ENCODE measurements around the gene RASGRP2. TPM values are rescaled to one million over a fixed set of nuclear protein-coding genes. Genes with fewer than 3 reads are reported as not detected.

RASGRP2 gene
- total RNA-seq, 1 donor from 2014 or later = 19.5 TPM

DNA sequence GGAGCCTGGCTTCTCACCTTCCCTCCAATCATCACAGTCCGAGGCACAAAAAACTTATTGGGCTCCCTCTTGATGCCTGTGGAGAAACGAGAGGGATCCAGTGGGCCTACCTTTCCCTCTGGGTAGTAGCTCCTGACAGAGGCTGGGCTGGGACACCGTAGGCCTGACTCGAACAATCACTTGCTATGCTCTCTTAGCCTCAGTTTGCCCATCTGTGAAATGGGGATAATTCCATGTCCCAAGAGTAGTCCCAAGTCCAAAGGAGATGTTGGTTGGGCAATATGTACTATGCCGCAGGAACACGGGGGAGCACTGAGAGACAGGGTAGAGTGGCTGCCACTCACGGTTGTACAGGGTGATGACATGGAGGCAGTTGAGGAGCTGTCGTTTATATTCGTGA lies 7.6 kb upstream of the RASGRP2 start:
- Mint-ChIP-seq H3K9me3 (no peaks in the 10 kb centered on the region), H3K36me3 (ENCODE audit: low read depth) (peaks cover 17% of the 10 kb centered on the region), H3K4me1 (ENCODE audit: low read depth) (peaks cover 23% of the 10 kb centered on the region), H3K27ac (no peak overlapping the region), H3K27me3 (ENCODE audit: insufficient read depth) (no peaks in the 10 kb centered on the region), H3K4me3 (no peak overlapping the region)
- intact Hi-C loops (cut with micrococcal nuclease) = no loop called here
- DNase-seq (ENCODE audit: low spot score) = no peak

- no peaks in the 10 kb centered on the region for H3K27me3 Mint-ChIP-seq (ENCODE audit: insufficient read depth)
- DNase-seq (ENCODE audit: low spot score) = no peak
- H3K27ac Mint-ChIP-seq = no peak overlapping the region
- H3K9me3 Mint-ChIP-seq = no peaks in the 10 kb centered on the region
- H3K36me3 Mint-ChIP-seq (ENCODE audit: low read depth) = peaks cover 17% of the 10 kb centered on the region
- H3K4me3 Mint-ChIP-seq = no peak overlapping the region
- peaks cover 28% of the 10 kb centered on the region for H3K4me1 Mint-ChIP-seq (ENCODE audit: low read depth)
- intact Hi-C loops (cut with micrococcal nuclease) = no loop called here
Measured at GRCh38 chr11:64751136-64751535, 7.2 kb upstream of the RASGRP2 start.

DNA sequence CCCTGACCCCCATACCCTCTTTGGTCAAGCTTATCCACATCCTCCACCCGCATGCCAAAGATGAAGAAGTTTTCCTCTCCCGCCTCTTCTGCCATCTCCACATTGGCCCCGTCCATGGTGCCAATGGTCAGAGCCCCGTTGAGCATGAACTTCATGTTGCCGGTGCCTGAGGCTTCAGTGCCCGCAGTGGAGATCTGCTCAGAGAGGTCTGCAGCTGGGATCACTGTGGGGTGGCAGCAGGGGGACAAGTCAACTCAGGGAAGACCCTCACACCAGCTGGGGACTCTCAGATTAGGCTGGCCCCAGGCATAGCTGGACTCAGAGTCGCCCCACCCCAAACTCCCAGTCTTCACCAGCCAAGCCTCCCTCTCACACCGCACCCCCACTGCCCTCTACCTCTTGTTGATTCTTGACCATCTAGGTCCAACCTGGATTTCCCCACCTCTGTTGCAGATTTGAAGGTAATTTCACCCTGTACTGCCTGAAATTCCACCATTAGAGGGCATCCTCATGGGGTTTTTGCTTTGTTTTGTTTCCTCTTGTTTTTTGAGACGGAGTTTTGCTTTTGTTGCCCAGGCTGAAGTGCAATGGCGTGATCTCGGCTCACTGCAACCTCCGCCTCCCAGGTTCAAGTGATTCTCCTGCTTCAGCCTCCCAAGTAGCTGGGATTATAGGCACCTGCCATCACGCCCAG lies 6.6 kb upstream of the RASGRP2 start:
- H3K36me3 Mint-ChIP-seq (ENCODE audit: low read depth) = peaks cover 17% of the 10 kb centered on the region
- intact Hi-C loops (cut with micrococcal nuclease) = no loop called here
- H3K9me3 Mint-ChIP-seq = no peaks in the 10 kb centered on the region
- no peaks in the 10 kb centered on the region for H3K27me3 Mint-ChIP-seq (ENCODE audit: insufficient read depth)
- DNase-seq (ENCODE audit: low spot score) = no peak
- H3K4me3 Mint-ChIP-seq = no peak overlapping the region
- peak overlapping the region; percentile 60 for H3K27ac Mint-ChIP-seq
- peaks cover 29% of the 10 kb centered on the region for H3K4me1 Mint-ChIP-seq (ENCODE audit: low read depth)

DNA sequence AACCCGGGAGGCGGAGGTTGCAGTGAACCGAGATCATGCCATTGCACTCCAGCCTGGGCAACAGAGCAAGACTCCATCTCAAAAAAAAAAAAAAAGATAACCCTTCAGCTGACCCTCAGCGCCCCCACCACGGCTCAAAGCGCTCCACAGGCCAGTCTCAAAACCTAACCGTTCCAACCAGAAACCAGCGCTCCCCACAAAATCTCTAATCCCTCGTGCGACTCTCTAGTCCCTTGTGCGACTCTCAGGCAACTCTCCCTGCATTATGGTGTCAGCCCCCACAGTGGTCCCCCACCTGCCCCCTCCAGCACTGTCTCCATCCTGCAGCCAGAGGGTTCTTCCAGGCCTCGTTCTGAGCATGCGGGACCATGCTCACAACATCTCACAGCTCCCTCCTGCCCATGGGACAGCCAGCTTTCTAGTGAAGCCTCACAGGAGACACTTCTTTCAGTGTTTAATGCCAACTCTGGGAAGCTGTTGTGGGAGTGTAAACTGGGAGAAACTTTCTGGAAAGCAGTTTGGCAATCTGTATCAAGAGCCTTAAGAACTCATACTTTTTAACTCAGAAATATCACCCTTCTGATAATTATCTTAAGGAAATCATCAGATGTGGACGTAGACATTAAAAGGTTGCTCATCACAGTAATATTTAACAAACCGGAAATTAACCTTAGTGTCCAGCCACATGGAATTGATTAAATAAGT lies 4.2 kb upstream of the RASGRP2 start:
- Mint-ChIP-seq H3K36me3 (ENCODE audit: low read depth) (peaks cover 14% of the 10 kb centered on the region), H3K9me3 (no peaks in the 10 kb centered on the region), H3K27me3 (ENCODE audit: insufficient read depth) (no peaks in the 10 kb centered on the region), H3K4me3 (no peak overlapping the region), H3K27ac (no peak overlapping the region), H3K4me1 (ENCODE audit: low read depth) (peaks cover 43% of the 10 kb centered on the region)
- intact Hi-C loops (cut with micrococcal nuclease) = no loop called here
- no peak for DNase-seq (ENCODE audit: low spot score)

- H3K27ac Mint-ChIP-seq = no peak overlapping the region
- H3K4me1 Mint-ChIP-seq (ENCODE audit: low read depth) = peaks cover 32% of the 10 kb centered on the region
- H3K9me3 Mint-ChIP-seq = no peaks in the 10 kb centered on the region
- intact Hi-C loops (cut with micrococcal nuclease) = no loop called here
- no peak overlapping the region for H3K4me3 Mint-ChIP-seq
- no peaks in the 10 kb centered on the region for H3K27me3 Mint-ChIP-seq (ENCODE audit: insufficient read depth)
- DNase-seq (ENCODE audit: low spot score) = no peak
- peaks cover 10% of the 10 kb centered on the region for H3K36me3 Mint-ChIP-seq (ENCODE audit: low read depth)
Measured at GRCh38 chr11:64746486-64746885, 2.5 kb upstream of the RASGRP2 start.

GRCh38 chr11:64745521-64746328 lies 1.8 kb upstream of the RASGRP2 start:
- Mint-ChIP-seq H3K9me3 (no peaks in the 10 kb centered on the region), H3K36me3 (ENCODE audit: low read depth) (peaks cover 8% of the 10 kb centered on the region), H3K27ac (peak overlapping the region; percentile 92), H3K4me1 (ENCODE audit: low read depth) (peaks cover 27% of the 10 kb centered on the region), H3K4me3 (peak overlapping the region; percentile 88), H3K27me3 (ENCODE audit: insufficient read depth) (no peaks in the 10 kb centered on the region)
- peak; percentile 80 for DNase-seq (ENCODE audit: low spot score)
- intact Hi-C loops (cut with micrococcal nuclease) = loop anchor here (1.0 to 2.0 kb wide), 4 partner anchors 19 to 65 kb away; partner anchors contain the start of genes MAP4K2, MEN1 and SF1

DNA sequence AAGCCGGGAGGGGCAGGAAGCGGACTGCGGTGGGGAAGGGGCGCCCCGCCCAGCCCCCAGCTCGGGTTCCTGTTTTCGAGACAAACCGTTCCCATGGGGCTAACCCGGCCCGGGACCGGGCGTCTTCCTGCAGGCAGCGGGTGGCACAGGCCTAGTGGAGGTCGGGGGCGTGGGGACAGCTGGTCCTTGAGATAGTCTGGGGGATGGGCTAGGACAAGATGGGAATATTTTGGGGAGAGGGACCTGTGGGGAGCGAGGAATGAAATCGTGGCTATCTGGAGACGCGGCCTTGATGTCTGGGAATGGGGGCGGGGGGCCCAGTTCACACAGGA lies 1.2 kb upstream of the RASGRP2 start:
- Mint-ChIP-seq H3K27me3 (ENCODE audit: insufficient read depth) (no peaks in the 10 kb centered on the region), H3K4me1 (ENCODE audit: low read depth) (peaks cover 26% of the 10 kb centered on the region), H3K4me3 (peak overlapping the region; percentile 88), H3K27ac (peak overlapping the region; percentile 92), H3K36me3 (ENCODE audit: low read depth) (peaks cover 8% of the 10 kb centered on the region), H3K9me3 (no peaks in the 10 kb centered on the region)
- intact Hi-C loops (cut with micrococcal nuclease) = loop anchor here (1.0 to 2.0 kb wide), 4 partner anchors 19 to 66 kb away; partner anchors contain the start of genes MAP4K2, MEN1 and SF1
- DNase-seq (ENCODE audit: low spot score) = peak; percentile 86

DNA sequence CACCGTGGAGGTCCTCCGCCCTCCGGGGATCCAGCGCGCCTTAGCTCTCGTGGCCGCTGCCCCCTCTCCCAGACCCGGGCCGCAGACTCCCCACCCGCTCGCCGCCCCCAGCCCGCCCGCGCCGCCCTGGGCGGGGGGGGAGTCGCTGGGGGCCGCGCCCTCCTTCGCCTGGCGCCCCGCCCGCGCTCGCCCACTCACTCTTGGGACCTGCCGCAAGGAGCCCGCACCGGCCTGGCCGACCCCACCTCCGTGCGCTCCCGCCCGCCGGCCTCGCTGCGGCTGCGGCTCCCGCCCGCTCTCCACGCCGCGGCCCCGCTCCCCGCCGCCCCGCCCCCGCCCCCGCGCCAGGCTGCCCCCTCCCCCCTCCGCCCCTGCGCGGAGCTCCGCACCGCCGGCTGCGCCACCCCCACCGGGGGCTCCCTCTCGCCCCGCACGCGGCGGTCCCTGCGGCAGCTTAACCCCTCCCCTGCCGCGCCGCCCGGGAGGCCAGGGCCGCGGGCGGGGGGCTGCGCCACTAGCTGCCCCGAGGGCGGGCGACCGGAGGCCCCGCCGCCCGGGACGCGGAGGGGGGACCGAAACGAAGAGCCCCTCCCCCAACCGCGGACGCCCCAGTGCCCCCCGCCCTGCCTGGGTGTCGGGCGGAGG lies 724 bp upstream of the RASGRP2 start:
- H3K4me1 Mint-ChIP-seq (ENCODE audit: low read depth) = peaks cover 27% of the 10 kb centered on the region
- no peaks in the 10 kb centered on the region for H3K9me3 Mint-ChIP-seq
- peak; percentile 46 for DNase-seq (ENCODE audit: low spot score)
- peak overlapping the region; percentile 89 for H3K4me3 Mint-ChIP-seq
- H3K36me3 Mint-ChIP-seq (ENCODE audit: low read depth) = peaks cover 7% of the 10 kb centered on the region
- no peaks in the 10 kb centered on the region for H3K27me3 Mint-ChIP-seq (ENCODE audit: insufficient read depth)
- intact Hi-C loops (cut with micrococcal nuclease) = loop anchor here (1.0 to 2.0 kb wide), 4 partner anchors 20 to 66 kb away; partner anchors contain the start of genes MAP4K2, MEN1 and SF1
- peak overlapping the region; percentile 92 for H3K27ac Mint-ChIP-seq

- peaks cover 27% of the 10 kb centered on the region for H3K4me1 Mint-ChIP-seq (ENCODE audit: low read depth)
- no peak overlapping the region for H3K4me3 Mint-ChIP-seq
- H3K27me3 Mint-ChIP-seq (ENCODE audit: insufficient read depth) = no peaks in the 10 kb centered on the region
- no peak overlapping the region for H3K27ac Mint-ChIP-seq
- intact Hi-C loops (cut with micrococcal nuclease) = loop anchor here (1.0 kb wide), 3 partner anchors 20 to 55 kb away; partner anchors contain the start of gene NRXN2
- peaks cover 7% of the 10 kb centered on the region for H3K36me3 Mint-ChIP-seq (ENCODE audit: low read depth)
- no peaks in the 10 kb centered on the region for H3K9me3 Mint-ChIP-seq
- peak; percentile 74 for DNase-seq (ENCODE audit: low spot score)
Measured at GRCh38 chr11:64742889-64743590, 902 bp downstream of the RASGRP2 start.

DNA sequence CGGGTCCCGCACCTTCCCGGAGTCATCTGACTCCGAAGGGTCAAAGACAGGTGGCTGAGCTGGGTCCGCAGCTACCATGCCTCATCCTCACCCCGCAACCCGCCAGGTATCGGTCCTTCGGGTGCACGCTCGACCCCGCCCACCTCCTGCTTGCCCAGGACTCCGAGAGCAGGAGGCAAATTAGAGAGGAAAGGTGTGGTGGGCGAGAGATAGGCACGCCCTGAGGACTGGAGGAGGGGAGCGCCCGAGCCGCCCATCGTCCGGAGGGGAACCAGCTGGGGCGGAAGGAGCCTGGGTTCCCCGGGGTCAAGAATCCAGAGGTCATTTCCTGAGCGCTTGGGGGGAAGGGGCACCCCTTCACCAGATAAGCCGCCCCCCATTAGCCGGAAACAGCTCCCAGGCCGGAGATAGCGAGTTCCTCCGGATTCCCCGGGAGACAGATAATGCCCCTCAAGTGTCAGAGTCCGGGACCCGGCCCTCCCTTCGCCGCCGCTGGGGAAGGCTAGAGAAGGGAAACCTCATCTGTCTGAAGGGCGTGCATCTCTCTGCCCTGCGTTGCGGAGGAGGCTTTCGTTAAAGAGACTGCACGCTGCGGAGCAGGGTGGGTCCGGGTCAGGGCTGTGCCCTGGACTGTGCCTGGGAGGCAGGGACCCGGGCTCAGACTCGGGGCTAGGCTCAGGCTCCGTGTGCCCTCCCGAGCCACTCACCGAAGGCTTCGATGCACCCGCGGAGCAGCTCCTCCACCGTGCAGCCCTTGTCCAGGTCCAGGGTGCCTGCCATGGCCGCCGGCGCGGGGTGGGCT lies 1.7 kb downstream of the RASGRP2 start:
- Mint-ChIP-seq H3K27me3 (ENCODE audit: insufficient read depth) (no peaks in the 10 kb centered on the region), H3K4me3 (peak overlapping the region; percentile 72), H3K27ac (peak overlapping the region; percentile 18), H3K4me1 (ENCODE audit: low read depth) (peaks cover 27% of the 10 kb centered on the region), H3K36me3 (ENCODE audit: low read depth) (peaks cover 7% of the 10 kb centered on the region), H3K9me3 (no peaks in the 10 kb centered on the region)
- intact Hi-C loops (cut with micrococcal nuclease) = no loop called here
- no peak for DNase-seq (ENCODE audit: low spot score)

DNA sequence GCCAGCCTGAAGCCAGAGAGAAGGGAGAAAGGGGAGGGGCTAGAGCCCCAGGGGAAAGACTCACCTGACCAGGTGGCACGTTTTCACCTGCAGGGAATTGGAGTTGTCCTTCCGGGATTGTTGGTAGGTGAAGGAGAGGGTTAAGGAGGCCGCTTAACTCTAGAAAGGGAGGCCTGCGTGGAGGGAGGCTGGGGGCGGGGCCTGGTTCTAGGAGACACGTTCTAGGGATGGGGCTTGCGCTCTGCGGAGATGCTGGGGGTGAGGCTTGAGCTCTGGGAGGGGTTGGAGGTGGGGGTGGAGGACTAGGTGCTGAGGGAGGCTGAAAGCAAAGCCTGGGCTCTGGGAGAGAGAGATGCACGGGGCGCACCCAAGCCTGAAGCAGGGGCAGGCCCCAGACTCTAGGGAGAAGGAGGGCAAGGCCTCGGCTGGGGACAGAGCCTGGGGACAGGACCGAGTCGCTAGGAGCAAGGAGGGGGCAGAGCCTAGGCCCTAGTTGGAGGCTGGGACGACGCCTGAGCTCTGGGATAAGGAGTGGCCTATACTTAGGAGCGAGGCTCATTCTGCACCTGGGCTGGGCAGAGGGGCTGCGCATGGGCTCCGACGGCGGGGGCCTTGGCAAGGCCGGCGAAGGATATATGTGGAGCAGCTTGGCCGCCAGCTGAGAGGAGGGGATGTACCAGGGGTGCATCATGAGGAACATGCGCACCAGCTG lies 2.4 kb downstream of the RASGRP2 start:
- Mint-ChIP-seq H3K27me3 (ENCODE audit: insufficient read depth) (no peaks in the 10 kb centered on the region), H3K9me3 (no peaks in the 10 kb centered on the region), H3K4me3 (peak overlapping the region; percentile 72), H3K27ac (peak overlapping the region; percentile 18), H3K36me3 (ENCODE audit: low read depth) (peaks cover 11% of the 10 kb centered on the region), H3K4me1 (ENCODE audit: low read depth) (peaks cover 25% of the 10 kb centered on the region)
- no peak for DNase-seq (ENCODE audit: low spot score)
- intact Hi-C loops (cut with micrococcal nuclease) = no loop called here

Measured in activated T-helper 1 cell treated with anti-CD3 and anti-CD28 coated beads, Interleukin-12 subunit alpha, Interleukin-12 subunit beta, Interleukin-2, Interleukin-4 antibody, amounts not matched to agents 30 ng/mL and 10 ng/mL and 1 ng/mL, durations not matched to agents 14 hours and 24 hours and 36 hours (primary cell).